CD4-positive, alpha-beta T cell treated with Interferon gamma for 1 hour (primary cell): ENCODE results near the gene PIEZO2.

Experiments used
- DNase-seq: peaks from one replicate; pipeline ENCODE4 v3.0.0-alpha.2; 2020

The PIEZO2 gene

DNA sequence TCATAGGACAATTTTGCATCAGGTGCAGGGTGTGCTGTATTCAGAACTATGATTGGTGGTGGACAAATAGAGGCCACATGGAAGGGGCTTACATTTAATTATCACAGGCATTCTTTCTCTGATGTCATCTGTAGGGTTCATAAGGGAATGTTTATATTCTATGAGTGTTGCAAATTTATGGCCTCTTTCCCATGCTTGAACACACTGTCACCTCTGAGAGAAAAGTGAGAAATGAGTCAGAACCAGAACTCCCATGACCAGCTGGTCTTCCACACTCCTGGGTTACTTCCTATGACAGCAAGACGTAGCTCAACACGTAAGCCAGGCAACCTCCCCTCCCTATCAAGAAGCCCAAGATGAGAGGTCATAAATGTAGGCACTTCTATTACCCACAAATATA is 310.8 kb downstream of the PIEZO2 start:
- no peak for DNase-seq

DNA sequence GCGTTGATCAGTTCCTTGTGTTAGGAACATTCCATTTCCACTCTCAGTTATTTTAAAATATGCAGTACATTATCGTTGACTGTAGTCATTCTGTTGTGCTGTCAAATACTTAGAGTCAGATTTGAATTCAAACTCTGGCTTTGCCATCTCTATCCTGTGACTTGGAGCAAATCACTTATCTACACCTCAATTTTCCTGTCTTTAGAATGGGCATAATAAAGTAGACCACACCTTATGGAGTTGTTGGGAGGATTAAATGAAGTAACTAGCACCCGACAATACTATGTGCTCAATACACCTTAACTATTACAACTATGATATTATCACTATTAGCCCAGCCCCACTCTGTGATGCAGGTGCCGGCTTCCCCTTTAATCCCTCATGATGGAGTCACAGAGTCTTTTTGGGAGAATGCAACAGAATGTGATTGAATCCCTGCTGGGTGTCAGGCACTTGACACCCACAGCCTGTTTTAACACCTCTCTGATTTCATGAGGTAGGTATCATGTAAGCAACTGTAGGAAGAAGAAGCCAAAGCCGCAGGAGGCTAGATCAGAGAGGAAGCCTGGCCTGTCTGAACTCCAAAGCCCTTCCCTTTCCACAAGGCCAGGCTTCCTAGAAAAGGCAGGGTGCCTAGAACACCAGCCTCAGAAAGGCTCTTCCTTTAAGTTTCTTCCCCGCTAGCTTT is 315.1 kb downstream of the PIEZO2 start:
- no peak for DNase-seq

DNA sequence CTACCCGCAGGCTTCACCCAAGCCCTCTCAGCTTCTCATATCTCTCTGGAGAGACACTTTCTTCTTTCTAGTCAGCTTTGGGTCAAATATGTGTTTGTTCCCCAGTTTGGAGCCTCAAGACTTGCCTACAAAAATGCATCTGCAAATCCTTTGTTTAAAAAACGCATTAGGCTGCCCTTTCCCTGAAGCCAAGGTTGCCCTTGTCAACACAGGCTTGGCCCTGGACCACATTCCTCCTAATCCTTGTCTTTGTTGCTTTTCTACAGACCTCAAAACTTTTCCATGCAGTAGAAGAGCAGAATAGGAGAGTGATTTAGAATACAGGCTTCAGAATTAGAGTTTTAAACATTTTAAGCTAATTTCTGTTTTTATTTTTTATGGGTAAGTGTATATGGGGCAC is 315.7 kb downstream of the PIEZO2 start:
- DNase-seq, result no peak

DNA sequence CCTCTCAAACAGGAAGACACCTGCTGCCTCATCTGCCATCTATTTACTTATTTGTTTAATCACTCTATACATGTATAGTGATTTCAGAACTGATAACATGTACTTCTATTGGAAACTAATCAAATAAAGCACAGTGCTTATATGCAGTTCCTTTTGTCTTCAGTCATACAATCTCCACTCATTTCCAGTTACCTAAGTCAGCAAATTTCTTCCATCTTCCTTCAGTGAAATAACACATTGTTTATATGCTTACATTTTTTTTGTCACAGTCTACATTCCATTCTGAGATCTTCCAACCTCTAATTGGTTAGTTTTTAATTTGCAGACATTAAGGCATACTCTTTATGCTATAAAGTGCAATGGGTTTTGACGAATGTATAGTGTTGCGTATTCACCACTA is 323.0 kb downstream of the PIEZO2 start:
- no peak for DNase-seq

DNA sequence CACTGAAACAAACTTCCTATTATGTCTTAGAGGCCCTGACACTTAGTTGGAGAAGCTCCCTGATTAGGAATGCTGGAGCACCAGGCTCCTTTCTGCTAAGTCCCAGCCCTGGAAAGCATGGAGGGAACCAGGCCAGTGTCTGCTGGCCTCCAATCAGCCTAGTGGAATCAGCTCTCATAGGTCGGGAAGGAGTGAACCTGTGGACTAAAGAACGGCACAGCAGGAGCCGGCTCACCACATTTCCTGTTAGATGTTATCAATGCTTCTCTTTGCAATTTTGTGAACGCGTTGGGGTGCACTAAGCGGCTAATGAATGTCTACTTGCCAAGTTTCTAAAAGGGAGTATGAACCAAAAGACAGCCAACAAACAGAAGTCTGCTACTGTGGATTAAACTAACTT is 326.9 kb downstream of the PIEZO2 start:
- DNase-seq, result no peak

DNA sequence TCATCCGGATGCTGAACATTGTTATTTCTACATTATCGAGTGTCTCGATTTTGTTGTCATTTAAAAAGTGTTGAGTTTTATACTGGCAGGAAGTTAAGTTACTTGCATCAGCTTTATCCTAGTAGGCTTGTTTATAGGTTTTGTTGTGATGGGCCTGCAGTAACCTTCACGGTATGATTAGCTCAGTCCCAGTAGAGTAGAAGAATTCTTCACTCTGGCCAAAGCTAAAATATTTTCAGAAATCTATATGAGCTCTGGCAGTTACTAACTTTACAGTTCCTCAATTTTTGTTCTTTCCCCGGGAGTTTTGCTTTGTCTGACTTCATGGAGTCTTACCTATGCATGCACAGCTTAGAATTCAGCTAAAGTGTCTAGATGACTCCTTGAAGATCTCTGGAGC is 328.7 kb downstream of the PIEZO2 start:
- no peak for DNase-seq

DNA sequence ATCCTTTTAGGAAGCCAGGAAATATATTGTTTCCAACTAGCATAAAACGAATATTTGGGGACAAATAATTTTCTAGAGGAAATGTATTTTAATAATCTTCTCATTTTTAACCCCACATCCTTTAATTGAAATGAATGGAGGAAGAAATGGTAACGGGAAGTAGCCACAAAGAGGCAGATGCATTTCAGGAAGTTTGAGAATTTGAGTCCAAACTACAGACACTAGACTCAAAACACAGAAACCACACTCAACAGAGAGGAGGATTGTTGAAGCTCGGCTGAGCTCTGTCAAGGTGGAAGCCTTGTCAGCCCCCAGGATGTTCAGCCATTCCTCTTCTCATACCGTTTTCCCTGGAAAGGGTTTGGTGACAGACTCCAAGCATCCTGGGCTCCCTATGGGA is 335.0 kb downstream of the PIEZO2 start:
- DNase-seq, result no peak

DNA sequence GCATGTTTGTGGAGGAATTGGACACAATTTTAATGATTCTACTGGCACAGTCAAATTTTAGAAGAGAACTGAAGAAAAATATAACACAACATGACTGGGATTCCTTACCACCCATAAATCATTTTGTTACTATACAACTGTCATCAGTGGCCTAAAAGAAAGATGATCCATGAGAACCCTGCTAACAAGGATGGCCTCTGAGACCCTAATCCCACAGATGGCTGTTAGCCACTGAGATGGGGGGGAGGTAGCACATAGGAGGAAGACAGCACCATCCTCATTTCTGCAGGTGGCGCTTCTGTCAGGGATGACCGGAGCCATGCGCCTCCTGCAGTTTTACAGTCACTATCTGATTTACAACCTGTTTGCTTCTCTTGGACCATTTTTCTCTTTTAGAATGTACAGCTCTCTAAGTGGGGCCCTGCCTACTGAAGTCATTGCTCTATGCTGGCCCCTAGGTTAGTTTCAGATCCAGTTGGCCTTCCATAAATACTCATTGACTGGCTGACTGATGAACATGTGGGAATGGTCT is 343.7 kb downstream of the PIEZO2 start:
- no peak for DNase-seq

DNA sequence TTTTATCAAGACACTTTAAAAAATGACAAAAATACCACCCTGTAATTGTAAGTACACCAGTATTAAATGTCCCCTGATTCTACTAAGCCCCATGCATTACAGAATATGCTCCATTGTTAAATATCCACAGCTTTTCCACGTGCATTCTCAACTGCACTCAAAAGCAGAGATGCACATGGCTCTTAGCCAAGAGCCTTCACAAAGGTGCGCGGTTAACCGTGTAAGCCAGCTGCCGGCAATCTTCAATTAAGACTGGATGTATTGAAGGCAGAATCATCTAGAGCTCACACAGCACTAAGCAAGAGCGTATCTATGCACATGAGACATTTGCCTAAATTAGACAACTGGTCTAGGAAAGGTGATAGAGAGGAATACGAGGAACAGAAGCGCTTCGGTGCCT is 345.2 kb downstream of the PIEZO2 start:
- no peak for DNase-seq

DNA sequence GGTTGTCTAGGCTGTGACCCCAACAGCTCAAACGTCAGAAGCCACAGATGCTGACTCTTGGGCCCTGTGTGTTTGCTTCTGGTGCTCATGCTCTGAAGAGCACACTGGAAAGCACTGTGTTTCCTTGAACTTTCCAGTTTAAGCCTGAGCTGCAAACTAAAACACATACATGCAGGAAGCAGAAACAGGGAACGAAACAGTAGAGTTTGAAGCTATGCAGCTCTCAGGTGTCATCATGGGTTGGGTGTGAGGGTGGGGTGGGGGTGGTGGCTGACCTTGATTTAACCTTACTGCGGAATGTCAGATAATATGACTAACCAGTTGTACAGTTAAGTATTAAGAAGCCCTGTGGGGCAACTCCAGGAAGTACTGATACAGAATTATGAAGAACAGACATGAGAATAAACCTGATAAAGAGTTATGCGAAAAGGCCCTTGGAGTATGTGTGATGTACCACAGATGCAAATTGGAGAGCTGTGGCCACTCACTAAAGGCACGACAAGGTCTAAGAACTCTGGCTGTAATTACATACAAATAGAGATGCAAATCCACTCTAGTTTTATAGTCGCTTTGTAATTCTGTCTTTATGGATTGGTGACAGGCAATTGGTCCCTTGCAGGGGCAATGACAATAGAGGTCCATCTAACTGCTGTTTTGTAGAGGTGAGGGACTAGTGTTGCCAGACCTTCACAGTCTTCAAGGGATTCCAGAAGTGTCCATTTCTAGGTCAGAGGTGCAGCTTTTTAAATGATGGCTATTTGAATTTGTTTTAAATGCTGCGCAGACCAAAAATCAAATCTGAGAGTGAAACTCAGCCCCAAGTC is 350.4 kb downstream of the PIEZO2 start:
- DNase-seq, result no peak

DNA sequence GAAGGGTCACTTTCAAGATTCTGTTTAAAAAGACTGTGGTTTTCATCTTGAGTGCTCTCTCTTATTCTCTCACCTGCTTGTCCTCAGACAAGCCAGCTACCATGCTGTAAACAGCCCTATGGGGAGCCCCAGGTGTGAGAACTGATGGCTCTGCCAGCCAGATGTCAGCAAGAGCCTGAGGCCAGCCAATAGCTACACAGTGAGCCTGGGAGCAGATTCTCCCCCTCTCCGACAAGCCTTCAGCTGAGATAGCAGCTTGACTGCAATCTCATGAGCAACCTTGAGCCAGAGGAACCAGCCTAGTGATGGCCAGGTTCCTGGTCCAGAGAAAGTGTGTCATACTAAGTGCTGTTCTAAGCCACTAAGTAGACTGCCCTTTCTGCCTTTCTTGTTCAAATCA is 351.5 kb downstream of the PIEZO2 start:
- DNase-seq, result no peak

DNA sequence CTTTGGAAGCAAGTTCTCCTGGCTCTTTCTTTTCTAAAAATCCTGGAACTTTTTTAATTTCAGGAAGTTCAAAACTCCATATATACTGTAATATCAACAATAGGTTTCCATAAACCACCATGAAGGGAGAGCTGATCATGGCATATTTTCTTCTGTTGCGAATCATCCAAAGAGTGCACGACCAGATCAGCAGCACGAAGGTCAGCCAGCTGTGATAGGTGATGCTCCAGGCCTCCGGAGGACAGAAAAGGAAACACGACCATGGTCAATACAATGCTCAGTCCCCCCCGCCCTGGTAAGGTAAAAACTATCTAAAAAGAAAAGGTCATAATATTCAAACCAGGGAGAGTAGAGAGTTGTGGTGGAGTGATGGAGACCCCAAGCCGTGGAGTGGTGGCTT is 354.6 kb downstream of the PIEZO2 start:
- DNase-seq, result no peak

DNA sequence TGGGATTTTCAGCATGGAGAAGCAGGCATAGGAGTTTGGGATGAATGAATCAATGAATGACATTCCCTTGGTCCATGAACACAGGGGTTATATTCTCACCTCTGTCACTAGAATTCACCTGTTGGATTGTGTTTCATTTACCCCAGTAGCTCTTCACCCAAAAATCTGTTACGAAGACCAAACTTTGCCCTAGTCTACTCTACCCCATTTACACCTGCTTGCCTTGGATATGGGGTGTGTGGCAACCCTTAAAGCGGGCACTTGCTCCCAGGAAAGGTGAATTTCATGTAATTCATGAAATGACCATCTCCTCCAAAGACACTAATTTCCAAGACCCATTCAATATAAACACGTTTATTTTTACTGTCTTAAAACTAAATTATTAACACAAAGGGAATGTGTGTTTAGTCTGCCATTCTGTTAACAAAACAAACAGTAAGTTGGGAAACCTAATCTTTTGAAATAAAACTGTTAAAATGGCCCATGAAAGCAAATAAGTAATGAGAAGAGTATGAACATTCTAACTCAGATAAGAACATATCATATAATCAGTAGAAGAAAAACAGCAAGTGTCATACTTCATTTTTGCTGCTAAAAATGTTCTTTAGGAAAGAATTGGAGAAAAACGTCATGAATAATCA is 355.5 kb downstream of the PIEZO2 start:
- DNase-seq, result no peak

DNA sequence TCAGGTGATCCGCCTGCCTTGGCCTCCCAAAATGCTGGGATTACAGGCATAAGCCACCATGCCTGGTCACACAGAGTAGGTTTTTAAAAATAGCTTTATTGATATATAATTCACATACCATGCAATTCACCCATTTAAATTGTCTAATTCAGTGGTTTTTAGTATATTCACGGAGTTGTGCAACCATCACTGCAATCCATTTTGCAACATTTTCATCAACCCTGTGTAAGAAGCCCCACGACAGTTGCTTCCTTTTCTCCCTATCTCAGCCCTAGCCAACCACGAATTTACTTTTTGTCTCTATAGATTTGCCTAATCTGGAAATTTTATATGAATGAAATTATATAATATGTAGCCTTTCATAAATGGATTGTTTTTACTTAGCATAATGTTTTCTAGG is 357.2 kb downstream of the PIEZO2 start:
- DNase-seq, result no peak

DNA sequence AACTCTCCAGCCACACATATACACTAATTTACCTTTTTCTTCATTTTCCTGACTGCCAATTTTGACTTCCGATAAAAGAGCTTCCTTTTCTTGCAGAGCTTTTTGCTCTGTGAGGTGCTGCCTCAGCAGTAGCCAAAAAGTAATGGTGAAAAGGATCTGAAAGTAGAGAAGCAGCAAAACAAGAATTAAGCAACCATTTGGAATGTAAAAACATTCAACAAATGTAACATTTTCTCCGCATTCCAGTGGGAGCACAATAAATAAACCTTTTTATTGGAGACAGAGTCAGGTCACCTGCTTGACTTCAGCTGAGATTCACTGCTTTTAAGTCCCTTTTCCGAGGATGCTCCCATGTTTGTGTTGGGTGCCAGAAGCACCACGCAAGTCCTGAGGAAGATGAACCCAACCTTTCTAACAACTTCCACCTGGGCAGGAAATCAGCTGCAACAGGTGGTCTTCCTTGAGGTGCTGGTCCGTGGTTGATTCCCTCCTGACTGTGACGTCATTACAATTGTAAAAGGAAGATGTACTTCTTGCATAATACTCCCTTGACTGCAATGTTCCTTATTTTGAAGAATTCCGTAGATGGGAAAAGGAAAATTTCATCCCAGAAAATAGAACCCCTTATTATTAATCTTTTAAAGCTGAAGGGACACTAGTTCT is 358.1 kb downstream of the PIEZO2 start:
- DNase-seq, result no peak

DNA sequence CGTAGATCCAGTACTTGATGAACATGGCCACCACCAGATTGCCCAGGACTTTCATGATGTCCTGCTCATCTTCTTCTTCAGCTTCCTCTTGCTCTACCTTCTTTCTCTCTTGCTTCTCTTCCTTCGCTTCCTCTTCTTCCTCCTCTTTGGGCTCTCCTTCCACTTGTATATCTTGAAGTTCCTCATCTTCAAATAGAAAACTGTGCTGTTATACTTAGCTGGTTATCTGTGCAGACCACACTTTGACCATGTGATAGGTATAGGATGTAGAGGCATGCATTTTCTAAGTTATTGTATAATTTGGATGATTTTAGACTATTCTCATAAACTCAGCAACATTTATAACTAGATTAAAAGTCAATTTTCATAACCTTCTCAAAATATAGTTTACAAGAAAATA is 360.2 kb downstream of the PIEZO2 start:
- DNase-seq, result no peak

DNA sequence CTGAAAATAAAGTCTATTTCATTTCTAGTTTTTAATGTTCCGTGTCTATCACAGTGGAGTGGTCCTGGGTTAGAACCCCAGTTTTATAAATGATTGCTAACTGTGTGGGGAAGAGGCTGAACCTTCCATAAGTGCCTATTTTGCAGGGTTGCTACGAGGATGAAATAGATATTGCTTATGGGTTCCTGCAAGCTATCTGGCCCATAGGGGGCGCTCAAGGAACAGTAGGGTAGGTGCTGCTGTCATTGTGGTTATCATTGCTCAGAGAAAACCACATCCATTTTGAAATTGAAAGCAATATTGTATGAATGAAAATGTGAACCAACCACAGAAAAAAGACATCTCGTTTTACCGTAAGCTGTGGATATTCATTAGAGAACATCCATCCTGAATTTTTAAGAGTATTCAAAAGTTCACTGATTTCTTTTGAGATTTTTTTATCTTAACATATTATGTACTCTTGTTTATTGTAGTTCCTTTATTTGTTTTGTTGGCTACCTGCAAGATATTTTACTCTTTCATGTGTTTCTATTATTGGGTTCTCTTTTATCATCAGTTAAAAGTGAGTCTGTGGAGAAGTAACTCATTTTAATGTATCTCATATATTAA is 362.0 kb downstream of the PIEZO2 start:
- DNase-seq, result peak; percentile 68

DNA sequence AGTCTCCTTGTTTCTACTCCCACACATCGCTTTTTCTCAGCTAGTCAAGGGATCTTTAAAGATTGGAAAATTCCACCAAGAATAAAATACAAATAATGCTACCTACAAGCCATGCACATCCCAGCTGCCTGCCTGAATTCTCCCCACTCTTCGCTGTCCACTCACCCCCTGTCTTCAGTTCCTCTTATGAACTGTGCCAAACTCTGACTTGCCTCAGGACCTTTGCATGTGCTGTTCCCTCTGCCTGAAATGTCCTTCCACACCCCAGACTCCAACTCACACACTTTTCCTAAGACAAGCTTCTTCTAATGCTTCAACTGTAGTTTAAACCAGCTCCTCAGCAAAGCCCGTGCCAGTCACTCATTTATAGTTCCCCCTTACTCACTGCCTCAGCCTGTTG is 363.6 kb downstream of the PIEZO2 start:
- no peak for DNase-seq

DNA sequence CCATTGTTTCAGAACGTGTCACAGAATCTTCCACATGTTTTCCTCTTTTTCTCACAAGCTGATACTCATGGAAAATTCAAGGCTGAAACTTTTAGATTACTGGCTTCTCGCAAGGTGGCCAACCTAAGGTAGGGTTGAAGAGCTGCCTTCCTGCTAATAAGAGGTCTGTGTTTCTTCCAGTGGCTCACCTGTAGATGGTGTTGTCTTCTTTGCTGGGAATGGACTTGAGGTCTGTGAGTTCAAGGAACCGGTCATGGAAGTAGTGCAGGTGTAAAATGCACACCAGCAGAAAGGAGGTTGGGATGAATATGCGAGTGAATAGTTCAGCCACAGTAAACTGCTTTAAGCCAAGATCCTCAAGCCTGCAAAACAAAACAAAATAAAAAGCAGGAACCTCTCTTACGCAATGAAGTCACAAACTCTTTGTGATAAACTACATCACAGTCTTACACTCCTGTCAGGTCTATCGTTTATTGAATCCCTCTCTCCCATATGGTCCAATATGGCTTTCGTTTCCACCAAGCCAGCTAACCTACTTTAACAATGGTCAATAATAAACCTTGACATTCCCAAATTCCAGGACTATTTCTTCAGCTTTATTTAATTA is 364.7 kb downstream of the PIEZO2 start:
- DNase-seq, result no peak

DNA sequence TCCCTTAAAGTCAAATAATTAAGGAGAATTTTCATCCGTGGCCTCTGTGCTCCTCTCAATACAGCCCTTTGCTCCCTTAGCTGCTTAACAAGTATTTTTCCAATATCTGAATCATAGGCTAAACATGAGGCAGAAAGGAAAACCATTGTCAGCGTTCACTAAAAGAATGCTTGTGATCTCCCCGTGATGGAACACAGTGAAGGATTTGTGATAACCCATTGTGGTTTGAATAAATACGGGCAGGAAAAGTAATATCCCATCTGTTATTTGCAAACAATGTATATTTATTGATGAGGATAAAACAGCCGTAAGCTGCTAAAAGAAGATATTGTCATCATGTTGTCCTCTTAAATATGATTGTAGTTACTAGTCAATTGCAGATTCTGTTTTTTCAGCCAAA is 365.4 kb downstream of the PIEZO2 start:
- DNase-seq, result no peak

DNA sequence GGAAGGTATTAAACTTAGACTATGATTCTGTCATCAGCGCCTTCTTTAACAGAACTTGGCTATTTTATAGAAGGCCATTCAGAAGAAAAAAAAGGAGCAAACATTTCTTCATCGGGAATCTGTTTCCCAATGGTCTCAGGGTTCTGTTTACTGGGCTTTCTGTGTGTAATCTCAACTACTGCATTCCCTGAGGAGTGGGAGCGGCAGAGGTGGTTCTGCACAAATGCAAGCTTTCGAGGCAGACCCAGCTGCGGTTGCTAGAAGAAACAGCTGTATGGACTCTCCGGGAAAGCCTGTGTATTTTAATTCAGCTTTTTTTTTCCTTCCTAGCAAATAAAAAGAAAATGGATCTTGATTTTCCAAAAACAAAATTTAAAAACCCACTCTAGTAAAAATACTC is 372.9 kb downstream of the PIEZO2 start:
- DNase-seq, result no peak

DNA sequence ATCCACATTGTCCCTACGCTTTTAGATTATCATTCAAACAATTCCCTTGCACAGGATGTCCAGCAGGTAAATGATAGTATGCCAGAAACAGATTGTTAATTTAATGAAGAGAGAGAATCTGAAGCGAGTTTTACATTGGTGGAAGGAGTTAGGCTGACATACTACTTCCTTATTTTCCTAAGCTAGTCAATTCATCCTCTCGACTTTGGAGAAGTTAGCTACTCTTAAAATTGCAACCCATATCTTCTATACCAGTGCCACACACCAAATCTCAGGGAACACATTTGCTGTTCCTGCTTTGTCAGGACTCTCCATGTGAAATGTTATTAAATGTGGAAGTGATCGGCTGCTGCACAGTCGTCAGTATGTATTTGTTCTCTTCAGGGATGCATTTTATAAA is 374.3 kb downstream of the PIEZO2 start:
- DNase-seq, result no peak
